ENCODE results near the gene SEC24D.

DNA sequence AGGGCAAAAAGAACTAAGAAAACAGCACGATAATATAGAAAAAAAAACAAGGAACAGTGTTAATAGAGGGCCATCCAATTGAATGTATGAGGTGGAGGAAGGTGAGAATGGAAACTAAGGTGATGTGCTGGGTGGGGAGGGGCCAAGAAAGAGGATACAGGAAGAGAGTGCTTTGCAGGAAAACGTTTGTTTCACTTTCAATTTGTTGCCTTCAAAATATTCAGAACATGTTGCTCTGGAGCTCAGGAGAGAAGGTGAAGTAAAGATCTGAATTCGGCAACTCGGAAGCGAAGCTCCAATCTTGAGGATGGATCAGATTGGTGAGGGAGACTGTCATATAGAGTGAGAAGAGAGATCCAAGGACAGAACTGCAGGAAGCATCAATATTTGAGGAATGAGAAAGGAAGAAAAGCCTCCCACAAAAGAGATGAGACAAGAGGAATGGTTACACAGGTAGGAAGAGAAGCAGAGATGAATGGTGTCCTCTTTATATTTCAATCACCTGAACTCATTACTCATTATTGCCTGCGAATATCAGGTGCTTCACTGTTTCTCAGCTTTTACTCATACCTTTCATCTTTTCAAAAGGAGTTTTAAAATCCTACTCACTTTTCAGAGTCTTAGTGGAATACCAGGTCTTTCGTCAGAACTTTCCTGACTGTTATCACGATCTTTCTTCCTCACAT lies 14.7 kb upstream of the SEC24D start:
- TF ChIP-seq CTCF (IDR thresholded peaks at IDR 0.05) = no peak
- no peak for TF ChIP-seq EZH2 (IDR thresholded peaks at IDR 0.05)
- TF ChIP-seq EZH2phosphoT487 (IDR thresholded peaks at IDR 0.05) = no peak

All from neural progenitor cell (in vitro differentiated cells).